Measurements from ENCODE around the gene FXYD5.

The FXYD5 gene

GRCh38 chr19:35106291-35106583, 48.3 kb upstream of the FXYD5 start:
- Histone ChIP-seq H4K20me1 (ENCODE audit: control insufficient read depth, insufficient read depth, low read depth, low read length) (no peaks in the 10 kb centered on the region), H3K9me3 (ENCODE audit: control insufficient read depth, insufficient read depth, low read length) (peaks cover 8% of the 10 kb centered on the region; the same call in 1 of the 2 replicates), H3K79me2 (ENCODE audit: control insufficient read depth, low read length) (no peaks in the 10 kb centered on the region), H3K4me1 (ENCODE audit: control insufficient read depth, low read length) (no peaks in the 10 kb centered on the region), H3K4me2 (ENCODE audit: low read length) (no peak overlapping the region), H3K36me3 (ENCODE audit: control insufficient read depth, low read length) (no peaks in the 10 kb centered on the region), H3F3A (ENCODE audit: control insufficient read depth, insufficient read depth) (peaks cover 4% of the 10 kb centered on the region), H3K4me3 (ENCODE audit: low read length) (no peak overlapping the region), H3K9me2 (replicated peaks; ENCODE audit: control insufficient read depth, low read length) (no peaks in the 10 kb centered on the region), H3K27me3 (ENCODE audit: control insufficient read depth, low read length) (no peaks in the 10 kb centered on the region), H3K27ac (ENCODE audit: low read depth, low read length) (no peak overlapping the region)
- TF ChIP-seq EZH2phosphoT487 (IDR thresholded peaks at IDR 0.05; ENCODE audit: borderline replicate concordance, low read length) (no peak), CTCF (IDR thresholded peaks at IDR 0.05; ENCODE audit: low read depth, low read length, poor library complexity, severe bottlenecking) (no peak)

- no peaks in the 10 kb centered on the region for H3K9me2 ChIP-seq (replicated peaks; ENCODE audit: control insufficient read depth, low read length)
- no peaks in the 10 kb centered on the region for H3K27me3 ChIP-seq (ENCODE audit: control insufficient read depth, low read length)
- H3K4me2 ChIP-seq (ENCODE audit: low read length): no peak overlapping the region
- H3K36me3 ChIP-seq (ENCODE audit: control insufficient read depth, low read length): no peaks in the 10 kb centered on the region
- H4K20me1 ChIP-seq (ENCODE audit: control insufficient read depth, insufficient read depth, low read depth, low read length): no peaks in the 10 kb centered on the region
- no peaks in the 10 kb centered on the region for H3K4me1 ChIP-seq (ENCODE audit: control insufficient read depth, low read length)
- no peak overlapping the region for H3K27ac ChIP-seq (ENCODE audit: low read depth, low read length)
- peaks cover 4% of the 10 kb centered on the region for H3F3A ChIP-seq (ENCODE audit: control insufficient read depth, insufficient read depth)
- peaks cover 8% of the 10 kb centered on the region; the same call in 1 of the 2 replicates for H3K9me3 ChIP-seq (ENCODE audit: control insufficient read depth, insufficient read depth, low read length)
- no peaks in the 10 kb centered on the region for H3K79me2 ChIP-seq (ENCODE audit: control insufficient read depth, low read length)
- no peak overlapping the region for H3K4me3 ChIP-seq (ENCODE audit: low read length)
- TF ChIP-seq CTCF (IDR thresholded peaks at IDR 0.05; ENCODE audit: low read depth, low read length, poor library complexity, severe bottlenecking) (no peak), EZH2phosphoT487 (IDR thresholded peaks at IDR 0.05; ENCODE audit: borderline replicate concordance, low read length) (no peak)
These were observed 47.5 kb upstream of the FXYD5 start for GRCh38 chr19:35106898-35107541.

- Histone ChIP-seq H3K36me3 (ENCODE audit: control insufficient read depth, low read length) (no peaks in the 10 kb centered on the region), H4K20me1 (ENCODE audit: control insufficient read depth, insufficient read depth, low read depth, low read length) (no peaks in the 10 kb centered on the region), H3K4me2 (ENCODE audit: low read length) (no peak overlapping the region), H3K4me3 (ENCODE audit: low read length) (no peak overlapping the region), H3K27ac (ENCODE audit: low read depth, low read length) (no peak overlapping the region), H3K9me3 (ENCODE audit: control insufficient read depth, insufficient read depth, low read length) (peaks cover 8% of the 10 kb centered on the region; the same call in 1 of the 2 replicates), H3K9me2 (replicated peaks; ENCODE audit: control insufficient read depth, low read length) (no peaks in the 10 kb centered on the region), H3K79me2 (ENCODE audit: control insufficient read depth, low read length) (no peaks in the 10 kb centered on the region), H3F3A (ENCODE audit: control insufficient read depth, insufficient read depth) (peaks cover 4% of the 10 kb centered on the region), H3K27me3 (ENCODE audit: control insufficient read depth, low read length) (no peaks in the 10 kb centered on the region), H3K4me1 (ENCODE audit: control insufficient read depth, low read length) (no peaks in the 10 kb centered on the region)
- no peak for TF ChIP-seq EZH2phosphoT487 (IDR thresholded peaks at IDR 0.05; ENCODE audit: borderline replicate concordance, low read length)
- TF ChIP-seq CTCF (IDR thresholded peaks at IDR 0.05; ENCODE audit: low read depth, low read length, poor library complexity, severe bottlenecking): no peak
These were observed 47.0 kb upstream of the FXYD5 start for GRCh38 chr19:35107545-35107944.
